Mucosa of descending colon (tissue), 3 donors: Measurements from ENCODE around the gene FARP1. TPM values are rescaled to one million over a fixed set of nuclear protein-coding genes. Genes with fewer than 3 reads are reported as not detected.

ENCODE experiments used
- ATAC-seq: fragments of 200-7000 bp; cut with Tn5 transposase; one replicate; pipeline ENCODE4 v1.9.1; 2020; ENCODE audit warnings: mild to moderate bottlenecking, moderate library complexity
- DNase-seq, 3 donors: peaks; one replicate each; pipeline ENCODE4 v3.0.0-alpha.2; 2020
- H3K36me3 ChIP-seq: fragments of 200-600 bp; one replicate; pipeline ENCODE4 v1.8.0; 2021; ENCODE audit warnings: low read depth, mild to moderate bottlenecking
- H3K4me1 ChIP-seq: fragments of 200-600 bp; one replicate; pipeline ENCODE4 v1.8.0; 2021; ENCODE audit warnings: low read depth, mild to moderate bottlenecking
- H3K4me3 ChIP-seq: fragments of 200-600 bp; one replicate; pipeline ENCODE4 v1.8.0; 2021; ENCODE audit warnings: mild to moderate bottlenecking
- H3K9me3 ChIP-seq: fragments of 200-600 bp; one replicate; pipeline ENCODE4 v1.8.0; 2021; ENCODE audit warnings: mild to moderate bottlenecking
- intact Hi-C, 2 donors: fragments of 100-400 bp; cut with DNase I in 1 of 2; cut with micrococcal nuclease in 1 of 2; formaldehyde crosslinking; loops; one replicate each; pipeline versions ENCODE4 v1.11.0 to v1.11.1; 2022; cut with DNase I, micrococcal nuclease
- total RNA-seq, 3 donors: library from RNA; stranded (reverse); fragmentation: NEBNext Ultra II Directional in 2 of 3; extraction: Animal tissue kit (Norgen Biotek cat#: 25700) in 2 of 3; gene quantifications; one replicate each; pipeline versions ENCODE4 v1.2.1 to v1.2.4, GENCODE V29; 2021 to 2023
- TF ChIP-seq, protein P1 (sequence below): fragments of 200-600 bp; IDR thresholded peaks from one replicate; pipeline ENCODE4 v1.8.0; 2022; ENCODE audit warnings: antibody characterized with exemption, mild to moderate bottlenecking
- donor health status: DM: no; HTN: no; CAD: no; lungs with moderate emphysema.
- donor health status: DM: no; HTN: no; CAD: no.
- donor health status: DM: no; HTN: yes; CAD: no.

The FARP1 gene
- total RNA-seq, 3 donors from 2014 or later, result 44.4 to 111 (median 53.6) TPM

DNA sequence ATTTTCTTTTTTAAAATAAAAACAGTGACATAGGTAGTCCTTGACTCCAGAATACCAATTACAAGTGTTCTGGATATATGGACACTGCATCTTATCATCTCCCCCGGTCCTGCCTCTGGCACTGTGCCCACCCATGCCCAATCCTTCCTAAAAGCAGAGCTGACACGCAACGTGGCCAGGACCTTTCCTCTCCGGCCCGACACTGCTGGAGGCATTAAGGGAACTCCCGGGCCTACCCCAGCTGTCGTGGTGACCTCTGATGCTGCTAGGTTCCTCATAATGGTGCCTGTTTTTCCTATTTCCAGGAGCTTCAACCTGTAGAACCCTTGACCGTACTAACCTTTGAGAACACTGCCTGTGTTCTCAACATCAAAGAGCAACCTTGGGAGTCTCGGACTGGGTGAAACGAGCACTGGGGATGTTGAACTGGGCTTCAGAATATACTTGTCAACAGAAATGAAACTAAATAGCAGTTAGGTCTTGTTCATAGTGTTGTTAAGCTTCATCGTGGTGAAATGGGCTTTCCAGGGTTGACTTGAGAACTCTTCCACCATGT is 48.1 kb downstream of the FARP1 start:
- H3K36me3 ChIP-seq, result no peaks in the 10 kb centered on the region
- DNase-seq (no peak), ATAC-seq (no peak)
- no peak overlapping the region for H3K4me3 ChIP-seq
- no peaks in the 10 kb centered on the region for H3K9me3 ChIP-seq
- H3K4me1 ChIP-seq, result peaks cover 9% of the 10 kb centered on the region
- intact Hi-C loops, result no loop called here
- TF ChIP-seq, protein P1, sequence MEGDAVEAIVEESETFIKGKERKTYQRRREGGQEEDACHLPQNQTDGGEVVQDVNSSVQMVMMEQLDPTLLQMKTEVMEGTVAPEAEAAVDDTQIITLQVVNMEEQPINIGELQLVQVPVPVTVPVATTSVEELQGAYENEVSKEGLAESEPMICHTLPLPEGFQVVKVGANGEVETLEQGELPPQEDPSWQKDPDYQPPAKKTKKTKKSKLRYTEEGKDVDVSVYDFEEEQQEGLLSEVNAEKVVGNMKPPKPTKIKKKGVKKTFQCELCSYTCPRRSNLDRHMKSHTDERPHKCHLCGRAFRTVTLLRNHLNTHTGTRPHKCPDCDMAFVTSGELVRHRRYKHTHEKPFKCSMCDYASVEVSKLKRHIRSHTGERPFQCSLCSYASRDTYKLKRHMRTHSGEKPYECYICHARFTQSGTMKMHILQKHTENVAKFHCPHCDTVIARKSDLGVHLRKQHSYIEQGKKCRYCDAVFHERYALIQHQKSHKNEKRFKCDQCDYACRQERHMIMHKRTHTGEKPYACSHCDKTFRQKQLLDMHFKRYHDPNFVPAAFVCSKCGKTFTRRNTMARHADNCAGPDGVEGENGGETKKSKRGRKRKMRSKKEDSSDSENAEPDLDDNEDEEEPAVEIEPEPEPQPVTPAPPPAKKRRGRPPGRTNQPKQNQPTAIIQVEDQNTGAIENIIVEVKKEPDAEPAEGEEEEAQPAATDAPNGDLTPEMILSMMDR, result no peak

DNA sequence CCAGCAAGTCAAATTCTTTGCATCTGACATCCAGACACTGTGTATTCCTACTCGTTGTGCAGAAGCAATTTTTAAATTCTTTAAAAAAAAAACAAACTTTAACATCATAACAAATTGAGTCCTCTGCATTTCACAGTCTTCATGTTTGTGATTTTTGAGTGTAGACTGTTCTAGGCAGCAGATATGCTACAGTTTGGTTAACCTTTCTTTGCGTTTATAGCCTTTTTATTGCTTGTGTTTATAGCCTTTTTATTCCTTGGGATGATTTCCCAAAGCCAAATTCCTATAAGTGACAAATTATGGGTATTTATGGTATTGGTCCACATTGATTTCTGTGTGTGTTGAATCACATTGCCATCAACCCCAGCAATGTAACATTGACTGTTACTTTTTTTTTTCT is 49.1 kb downstream of the FARP1 start:
- ATAC-seq (peak; percentile 31), DNase-seq (no peak)
- intact Hi-C loops, result no loop called here
- no peaks in the 10 kb centered on the region for H3K9me3 ChIP-seq
- TF ChIP-seq, protein P1, result no peak
- H3K4me3 ChIP-seq, result no peak overlapping the region
- peaks cover 9% of the 10 kb centered on the region for H3K4me1 ChIP-seq
- H3K36me3 ChIP-seq, result no peaks in the 10 kb centered on the region

DNA sequence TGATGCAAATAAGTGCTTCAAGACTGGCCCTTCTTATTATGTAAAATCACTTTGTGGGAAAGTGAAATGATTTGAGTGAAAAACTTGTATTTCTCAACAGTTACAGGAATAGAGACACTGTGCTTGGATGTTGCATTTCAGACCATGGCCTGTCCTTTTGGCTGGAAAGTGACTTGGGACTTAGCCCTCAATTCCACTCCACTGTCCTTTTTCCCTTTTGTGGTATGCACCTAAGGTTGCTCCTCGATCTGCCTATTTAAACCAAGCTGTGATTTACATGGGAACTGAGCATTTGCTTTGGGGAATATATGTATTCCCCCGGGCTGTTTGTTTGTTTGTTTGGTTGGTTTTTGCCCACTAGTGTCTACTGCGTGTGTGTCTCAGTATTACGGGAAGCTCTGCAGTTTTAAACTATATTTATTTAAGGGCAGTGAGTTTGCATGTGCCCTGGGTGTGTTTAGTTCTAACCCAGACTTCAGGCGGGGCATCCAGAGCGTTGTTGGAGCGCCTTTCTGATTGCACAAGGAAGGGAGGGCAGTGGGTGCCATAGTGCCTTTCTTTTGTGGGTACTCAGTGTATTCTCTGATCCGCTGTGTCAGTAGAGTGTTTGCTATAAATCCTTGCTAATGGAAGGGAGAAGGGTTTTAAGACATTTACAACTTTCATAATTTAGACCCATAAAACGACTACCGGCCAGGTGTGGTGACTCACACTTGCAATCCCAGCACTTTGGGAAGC is 52.3 kb downstream of the FARP1 start:
- H3K4me1 ChIP-seq, result peaks cover 9% of the 10 kb centered on the region
- TF ChIP-seq, protein P1, result no peak
- DNase-seq, result peak in 1 of 3 donors; percentile 53
- no peaks in the 10 kb centered on the region for H3K9me3 ChIP-seq
- no peaks in the 10 kb centered on the region for H3K36me3 ChIP-seq
- ATAC-seq, result peak; percentile 86
- H3K4me3 ChIP-seq, result no peak overlapping the region
- intact Hi-C loops, result no loop called here

DNA sequence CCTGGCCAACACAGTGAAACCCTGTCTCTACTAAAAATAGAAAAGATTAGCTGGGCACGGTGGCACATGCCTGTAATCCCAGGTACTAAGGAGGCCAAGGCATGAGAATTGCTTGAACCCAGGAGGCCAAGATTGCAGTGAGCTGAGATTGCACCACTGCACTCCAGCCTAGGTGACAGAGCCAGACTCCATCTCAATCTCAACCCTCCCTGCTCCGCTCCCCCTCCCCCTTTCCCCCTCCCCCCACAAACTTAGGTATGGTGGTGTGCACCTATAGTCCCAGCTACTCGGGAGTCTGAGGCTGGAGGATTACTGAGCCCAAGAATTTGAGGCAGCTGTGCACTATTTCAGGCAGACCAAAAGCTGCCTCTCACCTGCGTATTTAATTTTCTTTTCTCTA is 55.8 kb downstream of the FARP1 start:
- Histone ChIP-seq H3K36me3 (no peaks in the 10 kb centered on the region), H3K4me3 (no peak overlapping the region), H3K9me3 (no peaks in the 10 kb centered on the region), H3K4me1 (peaks cover 4% of the 10 kb centered on the region)
- intact Hi-C loops, result no loop called here
- DNase-seq (no peak), ATAC-seq (no peak)
- TF ChIP-seq, protein P1, result no peak

DNA sequence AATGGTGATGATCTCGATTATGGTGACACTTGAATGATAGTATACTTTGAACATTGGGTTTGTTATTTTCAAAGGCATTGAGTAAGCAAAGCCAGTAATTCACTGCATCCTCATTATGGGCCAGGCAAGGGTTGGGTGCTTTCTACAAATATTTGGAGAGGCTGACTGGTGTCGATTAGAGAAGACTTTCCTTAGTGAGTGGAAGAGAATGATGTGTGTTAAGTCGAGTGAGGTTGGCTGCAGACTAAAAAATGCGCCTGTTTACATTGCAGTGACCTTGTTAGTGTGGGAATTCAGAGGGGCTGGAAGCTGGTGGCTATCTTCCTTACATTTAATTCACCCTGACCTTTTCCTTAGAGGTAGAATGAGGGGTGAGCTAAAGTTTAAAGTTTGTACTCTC is 56.6 kb downstream of the FARP1 start:
- TF ChIP-seq, protein P1, result no peak
- peak; percentile 61 for ATAC-seq
- Histone ChIP-seq H3K4me3 (no peak overlapping the region), H3K4me1 (peaks cover 4% of the 10 kb centered on the region), H3K9me3 (no peaks in the 10 kb centered on the region), H3K36me3 (no peaks in the 10 kb centered on the region)
- no peak for DNase-seq
- intact Hi-C loops, result no loop called here
